Right lung (tissue), 5 donors: Measurements from ENCODE around the gene SORL1. TPM values are rescaled to one million over a fixed set of nuclear protein-coding genes. Genes with fewer than 3 reads are reported as not detected.
"Not testable (repeated sequence)": the region's sequence is repeated elsewhere in the genome, so short reads cannot be mapped to it uniquely, and the experiment has no call there.

ENCODE experiments used
- DNase-seq, 2 donors: peaks; one replicate each; pipeline ENCODE4 v3.0.0-alpha.2; 2013
- polyA plus RNA-seq, 5 donors: library from polyadenylated mRNA; unstranded; fragments of 120-200 nt; gene quantifications; one replicate each; pipeline versions ENCODE4 v1.2.1 to v1.2.3, GENCODE V29; 2013; ENCODE audit warnings: inconsistent platforms in 1 of 5, low replicate concordance in 1 of 5; ENCODE audit not compliant: insufficient read length in 5 of 5, insufficient read depth in 1 of 5

SORL1 gene
- polyA plus RNA-seq, 5 donors: 22.4 to 32.4 (median 30.2) TPM

DNA sequence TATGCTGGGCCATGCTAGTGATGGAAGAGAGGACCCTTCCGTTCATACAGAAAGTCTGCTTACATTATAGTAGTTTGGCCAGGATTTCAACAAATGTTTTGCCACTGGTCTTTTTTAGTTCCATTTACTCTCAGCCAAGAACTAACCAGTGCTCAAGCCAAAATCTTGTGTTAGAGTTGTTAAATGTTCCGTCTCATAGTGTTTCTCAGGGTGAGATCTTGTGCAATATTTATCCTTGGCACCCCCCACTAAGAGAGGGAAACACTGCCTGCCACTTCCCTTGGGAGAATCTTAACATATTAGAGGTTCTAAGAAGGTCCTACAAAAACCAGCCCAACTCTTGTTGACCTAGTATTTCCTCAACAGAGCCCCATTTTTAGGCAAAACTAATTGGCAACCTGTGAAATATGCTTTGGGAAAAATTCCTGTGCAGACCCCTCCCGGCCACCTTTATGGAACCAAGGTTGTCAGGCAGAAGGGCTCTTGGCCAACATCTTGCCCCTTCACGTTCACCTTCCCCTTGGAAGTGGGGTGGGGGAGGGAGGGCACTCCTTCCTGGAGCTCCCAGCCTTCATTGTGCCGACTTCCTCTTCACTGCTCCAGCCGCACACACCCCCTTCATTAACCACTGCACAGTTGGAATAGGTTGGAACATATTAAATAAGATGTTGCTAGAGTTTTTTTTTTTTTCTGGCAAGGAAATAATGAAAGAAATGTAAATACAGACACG is 173.8 kb downstream of the SORL1 start:
- peak in 1 of 2 donors; percentile 18 for DNase-seq

DNA sequence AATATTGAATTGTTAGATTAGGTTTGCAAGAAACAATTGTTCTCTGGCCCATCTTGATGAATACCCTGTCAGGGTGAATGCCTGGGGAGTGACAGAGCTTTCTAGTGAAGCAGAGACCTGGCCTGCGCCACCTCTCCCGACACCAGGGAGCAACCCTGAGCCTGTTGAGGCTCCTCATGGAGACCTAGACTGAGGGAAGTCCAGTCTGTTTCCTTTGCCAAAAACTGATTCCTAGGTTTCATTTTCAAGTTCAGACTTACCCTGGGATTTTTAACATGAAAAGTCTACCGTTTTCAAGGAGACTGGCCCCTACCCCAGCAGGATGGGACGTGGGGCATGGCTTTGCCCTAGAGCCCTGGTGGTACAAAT is 174.4 kb downstream of the SORL1 start:
- DNase-seq: no peak

DNA sequence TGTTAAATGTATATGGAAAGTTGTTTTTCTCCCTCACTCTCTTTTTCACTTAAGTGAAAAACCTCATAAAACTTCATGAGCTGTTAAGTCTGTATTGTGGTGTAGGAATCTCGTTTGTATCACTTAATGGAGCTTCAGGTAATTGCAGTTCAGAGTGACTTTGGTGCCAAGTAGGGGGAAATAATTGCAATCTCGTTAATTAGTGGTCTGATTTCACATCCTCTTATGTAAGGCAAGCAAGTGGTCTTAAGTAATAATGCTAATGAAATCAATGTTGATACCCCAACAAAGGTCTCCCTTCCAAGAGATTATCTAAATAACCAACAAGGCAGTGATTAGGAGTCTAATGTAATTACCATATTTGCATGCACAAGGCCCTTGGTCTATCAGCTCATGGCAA is 174.9 kb downstream of the SORL1 start:
- DNase-seq: no peak

DNA sequence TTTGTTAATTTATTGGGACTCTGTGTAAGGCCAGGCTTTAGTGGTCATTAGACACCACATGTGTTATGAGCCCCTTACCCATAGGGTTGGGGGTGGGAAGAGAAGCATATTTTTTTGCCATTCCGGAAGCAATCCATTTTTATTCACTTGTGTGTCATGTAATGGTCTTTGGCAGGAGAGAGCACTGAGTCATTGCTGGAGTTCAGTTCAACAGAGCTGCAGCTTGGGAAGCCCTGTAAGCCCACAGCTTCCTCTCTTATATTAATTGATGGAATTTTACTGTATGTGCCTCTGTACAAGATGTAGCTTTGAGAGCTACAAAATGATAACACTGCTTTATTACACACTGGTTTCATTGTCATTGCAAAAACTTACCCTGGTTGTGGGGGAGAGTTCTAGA is 177.9 kb downstream of the SORL1 start:
- no peak for DNase-seq

DNA sequence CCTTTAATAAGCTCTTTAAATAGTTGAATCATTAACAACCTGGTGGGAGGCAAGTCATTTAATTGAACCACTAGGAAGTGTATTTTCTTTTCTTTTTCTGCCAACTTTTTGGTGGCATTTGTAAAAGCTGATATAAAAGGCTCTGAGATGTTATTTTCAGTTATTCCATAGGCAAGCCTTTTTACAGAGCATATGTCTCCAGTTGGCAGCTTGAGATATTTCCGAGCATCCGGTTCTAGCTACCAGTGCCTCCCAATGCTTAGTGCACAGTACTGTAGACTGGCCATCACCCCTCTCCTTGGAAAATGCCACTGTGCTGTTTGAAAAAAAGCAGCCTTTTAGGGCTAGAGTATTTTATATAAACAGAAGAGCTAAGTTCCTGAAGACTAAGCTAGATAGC is 179.3 kb downstream of the SORL1 start:
- DNase-seq: no peak

DNA sequence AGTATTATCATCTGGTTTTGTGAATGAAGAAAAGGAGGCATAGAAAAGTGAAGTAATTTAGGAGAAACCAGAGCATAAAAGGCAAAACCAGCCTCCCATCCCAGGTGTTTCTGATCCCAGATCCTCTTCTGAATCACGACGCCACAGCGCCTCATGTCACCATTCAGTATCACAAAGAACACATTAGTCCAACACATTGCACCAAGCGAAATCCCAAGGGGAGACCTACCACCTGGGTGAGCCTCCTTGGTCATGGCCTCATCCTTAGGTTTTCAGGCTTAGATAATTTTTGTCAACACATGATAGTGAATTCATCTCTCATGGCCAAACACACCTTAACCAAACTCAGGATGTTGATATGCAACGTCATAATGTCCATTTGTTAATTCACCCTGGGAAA is 182.2 kb downstream of the SORL1 start:
- DNase-seq: no peak

DNA sequence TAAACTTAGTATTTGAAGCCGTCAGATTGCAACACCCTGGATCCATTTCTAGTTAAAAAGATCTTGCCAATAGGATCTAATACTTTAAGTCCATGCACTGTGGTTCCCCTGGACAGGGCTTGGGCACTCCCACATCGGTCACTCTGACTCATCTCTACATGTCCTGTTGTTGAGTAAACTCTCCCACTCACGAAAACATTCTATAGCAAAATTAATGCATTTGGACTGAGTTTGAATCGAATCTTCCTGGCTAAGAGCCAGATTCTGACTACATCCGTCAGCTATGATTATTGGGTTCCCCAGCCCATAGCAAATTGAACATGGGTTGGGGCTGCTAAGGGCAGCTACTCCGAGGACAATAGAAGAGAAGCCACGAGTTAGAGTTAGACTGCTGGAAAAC is 182.8 kb downstream of the SORL1 start:
- no peak for DNase-seq

DNA sequence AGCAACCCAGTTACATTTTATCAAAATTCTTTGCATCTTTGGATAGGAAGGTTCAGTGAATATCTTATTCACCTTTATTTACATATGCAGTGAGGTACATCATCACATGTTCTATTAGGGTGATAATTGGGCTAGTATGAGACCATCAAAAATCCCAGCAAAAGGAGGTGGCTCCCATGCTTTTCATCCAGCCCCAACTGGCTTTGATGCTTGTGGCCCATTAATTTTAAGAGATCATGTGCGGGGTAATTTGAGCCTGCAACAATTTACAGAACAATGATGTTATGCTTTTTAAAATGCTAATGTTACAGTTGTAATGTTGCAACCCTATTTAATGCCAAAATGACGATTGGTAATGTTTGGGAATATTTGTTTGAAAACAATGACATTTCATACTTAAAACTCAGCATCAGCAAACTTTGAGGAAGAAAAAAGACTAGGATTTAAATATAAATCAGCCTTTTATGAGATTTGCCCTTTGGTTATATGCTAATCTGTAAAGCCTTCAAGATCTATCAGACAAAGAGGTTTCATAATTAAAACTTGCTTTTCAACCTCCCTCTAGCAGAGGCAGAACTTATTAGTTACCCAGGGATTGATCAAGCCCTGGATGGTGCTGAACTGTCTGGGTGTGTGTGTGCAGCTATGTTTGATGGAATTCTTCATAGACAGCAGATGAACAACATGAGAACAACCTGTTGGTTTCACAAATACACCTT is 184.1 kb downstream of the SORL1 start:
- no peak for DNase-seq

DNA sequence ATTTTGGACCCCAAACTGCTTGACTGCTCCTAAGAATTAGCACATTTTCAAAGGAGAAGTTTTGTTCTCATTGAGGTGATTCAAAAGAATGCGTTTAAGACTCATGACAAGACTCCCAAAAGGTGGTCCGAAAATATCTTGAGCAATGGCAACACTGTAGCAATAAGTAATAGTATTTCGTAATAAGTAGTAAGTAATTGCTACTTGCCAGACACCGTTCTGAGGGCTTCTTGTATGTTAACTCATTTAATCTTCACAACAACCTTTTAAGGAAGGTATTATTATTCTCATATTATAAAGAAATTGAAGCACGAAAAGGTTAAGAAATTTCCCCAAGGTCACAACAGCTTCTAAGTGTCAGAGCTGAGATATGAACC is 184.7 kb downstream of the SORL1 start:
- DNase-seq: no peak

DNA sequence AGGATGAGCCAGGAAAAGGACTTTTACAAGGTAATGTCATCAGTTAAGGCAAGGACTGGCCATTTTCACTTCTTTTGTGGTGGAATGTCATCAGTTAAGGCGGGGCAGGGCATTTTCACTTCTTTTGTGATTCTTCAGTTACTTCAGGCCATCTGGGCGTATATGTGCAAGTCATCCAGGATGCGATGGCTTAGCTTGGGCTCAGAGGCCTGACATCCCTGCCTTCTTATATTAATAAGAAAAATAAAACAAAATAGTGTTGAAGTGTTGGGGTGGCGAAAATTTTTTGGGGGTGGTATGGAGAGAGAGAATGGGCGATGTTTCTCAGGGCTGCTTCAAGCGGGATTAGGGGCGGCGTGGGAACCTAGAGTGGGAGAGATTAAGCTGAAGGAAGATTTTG is 185.5 kb downstream of the SORL1 start:
- not testable (repeated sequence) for DNase-seq

DNA sequence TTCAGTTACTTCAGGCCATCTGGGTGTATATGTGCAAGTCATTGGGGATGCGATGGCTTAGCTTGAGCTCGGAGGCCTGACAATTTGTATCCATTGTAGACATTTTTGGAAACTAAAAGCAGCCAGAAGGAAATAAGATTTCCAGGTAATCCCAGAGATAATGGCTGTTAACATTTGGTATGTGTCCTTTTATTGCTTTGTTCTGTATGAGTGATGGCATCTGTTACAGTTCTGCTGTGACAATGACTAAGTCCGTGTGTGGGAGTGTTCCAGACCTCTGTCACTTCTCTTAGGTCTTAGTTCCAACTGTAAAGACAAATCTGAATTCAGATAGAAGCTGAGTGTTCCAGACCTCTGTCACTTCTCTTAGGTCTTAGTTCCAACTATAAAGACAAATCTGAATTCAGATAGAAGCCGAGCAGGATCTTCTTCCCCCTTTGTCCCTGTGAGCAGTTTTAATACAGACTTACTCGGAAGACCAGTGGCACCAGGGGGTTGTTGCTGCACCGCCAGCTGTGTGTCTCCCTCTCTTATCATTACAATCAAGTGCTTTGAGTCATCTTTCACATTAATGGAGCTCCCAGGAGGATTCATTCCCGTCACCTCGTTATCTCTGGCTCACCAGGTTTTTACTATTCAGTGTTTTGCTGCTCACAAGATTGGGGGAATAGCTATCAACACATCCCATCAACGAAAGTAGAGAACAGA is 191.5 kb downstream of the SORL1 start:
- no peak for DNase-seq

DNA sequence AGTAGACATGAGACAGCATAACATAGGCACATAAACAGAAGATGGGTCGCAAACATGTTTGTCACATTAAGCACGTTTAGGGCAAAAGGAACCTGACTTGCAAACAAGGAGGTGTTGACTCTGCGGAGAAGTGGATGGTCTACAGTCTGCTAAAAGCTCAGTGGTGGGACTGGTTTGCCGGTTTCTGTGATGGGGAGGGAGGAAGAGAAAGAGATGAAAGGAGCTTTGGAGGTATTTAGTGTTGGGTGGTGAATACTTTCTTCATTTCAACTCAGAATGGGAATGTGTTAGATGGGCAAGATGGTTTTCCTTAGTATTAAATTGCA is 192.0 kb downstream of the SORL1 start:
- DNase-seq: no peak

DNA sequence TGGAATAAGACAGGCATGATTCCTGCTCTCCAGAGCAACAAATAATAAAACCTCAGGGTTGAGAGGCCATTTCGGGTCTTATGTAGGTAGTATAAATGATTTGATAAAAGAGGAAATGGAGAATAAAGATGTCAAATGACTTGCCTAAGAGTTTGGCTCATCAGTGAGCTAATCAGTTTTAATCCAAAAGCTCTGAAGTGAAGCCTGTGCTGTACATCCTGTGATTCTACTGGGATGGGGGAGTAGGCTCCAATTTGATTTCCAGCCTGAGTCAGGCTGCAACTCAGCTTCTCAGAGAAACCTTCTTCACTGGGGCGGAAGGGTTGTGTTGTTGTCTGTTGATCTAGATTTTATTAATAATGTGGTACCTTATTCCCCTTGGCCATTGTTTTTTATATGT is 192.9 kb downstream of the SORL1 start:
- DNase-seq: no peak

DNA sequence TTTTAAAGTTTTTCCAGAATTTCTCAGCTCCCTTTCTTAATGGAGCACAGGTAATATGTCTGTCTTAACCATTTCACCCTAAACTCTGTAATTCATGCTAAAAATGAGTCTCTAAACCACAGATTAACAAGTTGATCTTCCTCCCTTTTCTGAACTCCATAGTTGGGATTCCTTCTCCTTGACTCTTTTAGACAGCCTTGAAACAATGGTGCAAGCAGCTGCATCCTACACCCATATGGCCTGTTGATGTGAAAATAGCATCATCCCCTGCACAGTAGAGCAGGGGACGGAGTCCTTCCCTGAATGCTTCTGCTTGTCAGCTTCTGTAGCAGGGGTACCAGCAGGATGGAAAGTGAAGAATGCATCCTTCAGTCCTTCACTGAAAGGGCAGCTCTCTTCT is 193.5 kb downstream of the SORL1 start:
- no peak for DNase-seq

DNA sequence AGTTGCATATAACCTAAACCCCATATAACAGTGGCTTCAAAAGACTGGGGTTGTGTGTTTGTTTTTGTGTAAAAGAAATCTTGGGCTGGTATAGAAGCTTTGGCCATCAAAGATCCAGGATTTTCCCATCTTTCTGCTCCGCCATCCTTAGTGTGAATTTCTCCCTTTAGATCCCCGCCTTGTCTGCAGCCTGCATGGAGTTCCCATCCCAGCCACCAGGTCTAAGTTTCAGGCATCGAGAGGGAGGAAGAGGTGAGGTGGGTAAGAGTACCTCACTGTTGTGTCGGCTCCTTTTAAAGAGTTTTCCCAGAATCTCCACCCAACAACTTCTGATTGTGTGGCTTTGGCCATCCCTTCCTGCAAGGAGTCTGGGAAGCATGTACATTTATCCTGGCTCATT is 196.2 kb downstream of the SORL1 start:
- DNase-seq: no peak

DNA sequence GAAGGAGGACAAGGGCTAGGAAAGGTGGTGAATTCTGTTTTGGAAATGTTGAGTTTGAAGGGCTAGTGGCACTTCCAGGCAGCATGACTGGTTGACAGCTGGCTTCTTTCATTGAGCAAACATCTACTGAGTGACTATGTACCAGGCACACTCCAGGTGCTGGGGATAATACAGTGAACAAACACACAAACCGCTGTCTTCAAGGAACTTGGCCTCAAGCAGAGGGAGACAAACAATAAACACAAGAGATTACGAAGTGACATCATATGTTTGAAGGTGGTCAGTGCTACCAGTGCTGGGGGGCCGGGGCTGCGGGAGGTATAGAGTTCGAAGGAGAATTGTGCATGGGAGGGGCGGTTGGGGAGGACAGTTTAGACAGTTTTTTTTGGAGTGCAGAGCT is 197.7 kb downstream of the SORL1 start:
- DNase-seq: no peak

DNA sequence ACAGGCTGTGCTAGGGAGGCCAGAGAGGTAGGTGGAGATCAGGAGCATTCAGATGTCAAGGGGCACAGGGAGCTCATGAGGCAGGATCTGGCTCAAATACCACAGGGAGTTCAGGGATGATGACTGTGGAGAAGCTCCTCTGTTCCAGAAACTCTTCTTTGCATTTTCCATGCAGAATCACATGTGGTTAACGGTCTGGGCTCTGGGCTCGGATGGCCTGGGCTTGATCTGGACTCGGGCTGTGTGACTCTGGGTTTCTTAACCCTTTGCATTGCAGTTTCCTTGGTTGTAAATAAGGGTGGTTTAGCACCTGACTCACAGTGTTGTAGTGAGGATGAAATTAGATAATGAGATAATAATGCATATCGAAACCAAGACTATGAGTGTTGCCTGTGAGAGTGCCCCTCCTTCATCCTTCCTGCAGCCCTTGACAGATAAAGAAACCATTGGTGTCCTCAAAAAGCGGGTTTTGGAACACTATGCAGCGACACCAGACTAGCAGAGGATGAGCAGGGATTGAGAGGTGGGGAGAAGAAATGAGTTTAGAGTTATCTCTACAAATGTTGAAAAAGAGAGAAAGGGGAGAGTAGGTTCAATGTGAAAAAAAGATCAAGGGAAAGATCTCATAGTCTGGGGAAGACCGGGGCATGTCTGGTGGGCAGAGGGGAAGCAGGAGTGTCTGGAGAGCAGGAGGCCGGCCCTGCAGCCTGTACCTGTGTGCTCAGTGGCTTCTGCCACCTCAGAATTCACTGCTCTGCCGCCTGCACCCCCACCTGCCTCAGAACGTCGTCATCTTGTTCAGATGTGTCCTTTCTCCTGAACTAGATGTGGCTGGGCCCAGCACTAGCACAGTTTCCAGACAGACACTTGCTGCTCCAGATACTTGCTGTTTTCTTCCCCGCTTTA is 198.5 kb downstream of the SORL1 start:
- DNase-seq: no peak

DNA sequence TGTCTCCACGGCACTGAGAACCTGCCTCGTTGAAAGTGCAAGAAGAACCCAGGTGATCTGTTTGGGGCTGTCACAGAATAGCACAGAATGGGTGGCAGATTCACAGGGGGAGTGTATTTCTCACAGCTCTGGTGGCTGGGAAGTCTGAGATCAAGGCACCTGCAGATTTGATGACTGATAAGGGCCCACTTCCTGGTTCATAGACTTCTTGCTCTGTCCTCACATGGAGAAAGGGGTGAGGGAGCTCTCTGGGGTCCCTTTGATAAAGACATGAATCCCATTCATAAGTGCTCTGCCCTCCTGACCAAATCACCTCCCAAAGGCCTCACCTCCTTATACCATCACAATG is 199.1 kb downstream of the SORL1 start:
- DNase-seq: no peak

DNA sequence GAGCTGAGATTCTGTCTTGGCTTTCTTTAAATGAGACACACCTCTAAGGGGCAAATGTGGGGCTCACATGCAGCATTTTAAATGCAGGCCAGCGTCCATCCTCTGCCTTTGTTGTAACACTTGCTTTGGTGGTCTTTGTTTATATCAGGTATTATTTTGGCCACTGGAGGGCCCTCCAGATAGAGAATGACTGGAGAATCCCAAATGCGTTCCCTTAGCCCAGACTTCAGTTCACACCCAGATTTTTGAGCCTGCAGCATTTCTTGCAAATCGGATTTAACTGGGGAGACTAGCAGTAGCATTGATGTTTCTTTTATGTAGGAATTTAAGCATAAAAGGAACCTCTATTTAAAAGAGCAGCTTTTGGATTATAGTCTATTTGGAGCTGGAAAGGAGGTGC is 200.9 kb downstream of the SORL1 start:
- DNase-seq: peak in 1 of 2 donors; percentile 18

DNA sequence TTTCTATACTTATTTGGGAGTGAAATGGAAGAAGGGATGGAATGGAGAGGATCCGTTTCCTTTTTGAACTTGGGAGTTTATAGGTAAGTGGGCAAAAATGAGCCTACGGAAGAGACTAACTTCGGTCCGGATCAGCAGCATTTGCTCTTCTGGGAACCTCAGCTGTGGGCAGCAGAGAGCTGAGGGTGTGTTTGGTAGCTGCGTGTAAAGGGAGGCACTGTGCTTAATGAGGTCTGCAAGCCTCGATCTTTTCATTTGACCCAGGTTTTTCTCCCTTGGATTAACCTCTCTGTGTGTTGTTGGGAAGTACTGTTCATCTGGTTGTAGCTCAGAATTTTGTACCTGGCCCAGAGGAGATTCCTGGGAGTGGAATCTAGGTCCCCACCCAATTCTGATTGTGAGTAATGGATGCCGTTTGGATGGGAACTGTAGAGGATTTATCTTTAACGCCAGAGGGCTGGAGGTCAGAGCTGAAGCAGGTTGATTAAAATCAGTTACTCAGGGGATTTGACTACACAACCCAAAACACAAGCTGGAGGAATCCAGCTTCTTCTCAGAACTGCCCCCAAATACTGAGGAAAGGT is 202.2 kb downstream of the SORL1 start:
- no peak for DNase-seq

DNA sequence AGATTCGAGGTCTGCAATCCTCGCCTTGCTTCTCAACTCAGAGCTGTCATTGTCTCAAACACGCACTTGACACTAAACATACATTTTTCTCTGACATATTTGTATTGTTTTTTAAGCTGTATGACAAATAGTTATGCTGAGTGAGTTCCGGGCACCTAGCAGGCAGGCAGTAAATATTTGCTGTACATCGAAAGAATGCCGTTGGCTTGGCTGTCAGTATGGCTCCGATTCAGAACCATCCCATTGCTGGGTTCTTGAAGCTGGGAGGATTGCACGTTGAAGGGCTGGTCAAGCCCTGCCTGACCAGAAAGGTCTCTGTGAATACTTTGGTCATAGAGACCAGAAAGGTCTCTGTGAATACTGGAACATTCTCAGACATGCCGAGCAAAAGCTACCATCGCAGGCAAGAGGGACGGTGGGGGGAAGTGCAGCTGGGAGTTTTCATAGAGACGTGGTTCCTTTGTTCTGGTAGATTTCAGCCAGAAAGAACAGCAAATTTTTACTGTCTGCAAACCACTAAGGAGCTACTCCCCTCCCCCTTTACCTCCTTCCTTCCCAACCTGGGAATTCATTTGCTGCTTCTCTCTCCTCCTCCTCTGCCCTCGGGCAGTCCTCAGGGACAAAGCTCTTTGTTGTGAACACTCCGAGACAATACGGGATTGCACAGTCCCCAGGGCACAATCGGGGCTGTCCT is 202.9 kb downstream of the SORL1 start:
- peak in 1 of 2 donors; percentile 15 for DNase-seq
